ENCODE results near the gene MRM1.

GRCh38 chr17:36553459-36553858 is 47.9 kb upstream of the MRM1 start:
- no peak for TF ChIP-seq EZH2 (IDR thresholded peaks at IDR 0.05; ENCODE audit: insufficient read depth, poor library complexity, severe bottlenecking)
- no peak for TF ChIP-seq EZH2phosphoT487 (IDR thresholded peaks at IDR 0.05; ENCODE audit: insufficient read depth, low read depth)
